Measurements from ENCODE around the gene PAX4.

PAX4 gene

DNA sequence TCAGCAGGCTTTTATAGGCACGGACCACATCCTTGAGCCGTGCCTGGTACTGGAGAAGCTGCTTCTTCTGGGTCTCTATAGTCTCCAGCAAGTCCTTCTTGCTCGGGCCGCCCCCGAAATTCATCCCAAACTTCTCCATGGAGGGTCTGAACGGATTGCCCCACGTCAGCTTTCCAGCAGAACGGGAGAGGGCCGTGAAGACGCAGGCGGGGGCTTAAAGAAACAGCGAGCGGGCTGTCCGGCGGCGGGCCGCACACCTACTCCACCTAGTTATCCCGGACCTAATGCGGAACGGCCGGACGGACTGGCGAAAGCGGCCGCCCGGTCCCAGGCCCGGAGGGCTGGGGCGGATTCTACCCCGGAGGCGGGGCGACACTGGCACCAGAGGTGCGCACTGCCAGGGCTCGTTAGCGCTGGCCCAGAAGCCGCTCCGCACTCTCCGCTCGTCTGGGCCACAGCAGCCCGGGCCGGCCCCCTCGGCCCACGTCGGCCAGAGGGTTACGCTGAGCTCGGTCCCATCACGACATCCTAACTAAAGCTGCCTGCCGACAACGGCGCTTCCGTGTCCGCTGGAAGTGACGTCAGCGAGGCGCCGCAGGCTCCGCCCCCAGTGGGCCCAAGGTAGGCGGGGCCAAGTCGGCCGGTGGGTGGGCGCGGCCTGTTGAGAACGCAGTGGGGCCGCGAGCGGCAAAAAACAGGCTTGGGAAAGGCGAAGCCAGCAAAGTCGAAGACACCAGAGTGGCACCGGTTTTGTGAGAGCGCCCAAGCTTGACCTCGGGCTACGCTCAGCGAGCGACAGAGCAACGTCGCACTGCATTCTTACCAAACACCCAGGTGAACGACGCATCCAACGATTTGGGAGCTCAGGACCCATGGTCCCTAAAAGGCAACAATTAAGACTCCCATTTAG, 32.6 kb downstream of the PAX4 start, which contains the start of gene GCC1:
Gene GCC1, minus strand, starts transcription at position 553 of the 910 bp plus-strand sequence. Its CDS starts 414 bp downstream, at position 139.
- TF ChIP-seq GATA2 (IDR thresholded peaks at IDR 0.05; ENCODE audit: low read depth, low read length) (no peak), GATA3 (IDR thresholded peaks at IDR 0.05; ENCODE audit: low read depth, low read length) (no peak)

- TF ChIP-seq GATA3 (IDR thresholded peaks at IDR 0.05; ENCODE audit: low read depth, low read length) (no peak), GATA2 (IDR thresholded peaks at IDR 0.05; ENCODE audit: low read depth, low read length) (no peak)
Observed at GRCh38 chr7:127584648-127585043, 33.3 kb downstream of the PAX4 start.

DNA sequence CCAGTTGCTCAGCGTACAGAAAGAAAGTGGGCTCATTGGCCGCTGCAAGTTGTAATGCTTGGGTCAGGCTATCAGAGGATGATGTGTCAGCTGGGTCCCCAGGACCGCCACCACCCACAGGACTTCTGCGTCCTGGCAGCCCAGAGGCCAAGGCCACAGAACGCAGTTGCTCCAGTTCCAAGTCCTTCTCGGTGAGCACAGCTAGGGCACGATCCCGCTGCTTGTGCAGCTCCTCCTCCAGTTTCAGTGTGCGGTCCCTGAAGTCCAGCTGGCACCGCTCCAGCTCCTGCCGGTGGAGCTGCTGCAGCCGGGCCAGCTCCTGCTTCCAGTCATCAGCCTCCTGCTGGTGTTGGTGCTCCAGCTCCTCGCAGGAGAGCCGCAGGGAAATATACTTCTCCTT, 35.6 kb downstream of the PAX4 start:
- no peak for TF ChIP-seq GATA3 (IDR thresholded peaks at IDR 0.05; ENCODE audit: low read depth, low read length)
- TF ChIP-seq GATA2 (IDR thresholded peaks at IDR 0.05; ENCODE audit: low read depth, low read length), result no peak

DNA sequence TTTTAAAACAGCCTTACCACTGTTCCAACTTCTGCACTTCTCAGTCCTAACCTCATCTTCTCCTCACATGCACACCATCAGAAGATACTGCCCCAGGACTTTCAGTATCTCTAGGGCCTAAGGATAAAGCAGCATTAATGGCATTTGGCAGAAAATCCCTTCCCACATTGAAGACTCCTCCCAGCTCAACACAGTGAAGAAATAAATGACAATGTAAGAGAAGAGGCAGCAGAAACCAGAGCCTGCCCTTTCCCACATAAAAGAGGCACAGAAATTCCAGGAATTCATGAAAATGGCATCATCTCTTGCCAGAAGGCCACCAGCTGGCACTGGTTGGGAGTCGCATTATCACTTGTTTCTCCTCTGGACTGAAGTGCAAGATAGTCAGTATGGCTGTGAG, 36.2 kb downstream of the PAX4 start:
- TF ChIP-seq GATA2 (IDR thresholded peaks at IDR 0.05; ENCODE audit: low read depth, low read length), result no peak

DNA sequence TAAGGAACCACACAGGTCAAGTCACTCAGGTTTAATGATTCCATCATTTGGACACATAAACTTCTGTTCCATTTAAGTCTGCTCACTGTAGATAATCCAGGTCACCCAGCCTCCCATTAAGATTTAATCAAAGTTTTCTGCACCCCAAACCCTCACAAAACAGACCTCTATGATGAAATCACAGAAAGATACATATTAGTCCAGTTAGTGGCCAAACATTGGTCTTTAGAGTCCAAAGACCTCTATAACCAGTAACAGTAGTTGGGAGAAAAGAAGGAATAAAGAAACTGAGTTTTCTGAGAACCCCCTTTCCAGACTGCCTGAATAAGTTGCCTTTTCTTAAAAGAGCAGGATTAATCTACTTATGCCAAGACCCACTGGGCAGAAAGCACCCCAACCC, 37.3 kb downstream of the PAX4 start:
- TF ChIP-seq GATA3 (IDR thresholded peaks at IDR 0.05; ENCODE audit: low read depth, low read length) (no peak), GATA2 (IDR thresholded peaks at IDR 0.05; ENCODE audit: low read depth, low read length) (no peak)

DNA sequence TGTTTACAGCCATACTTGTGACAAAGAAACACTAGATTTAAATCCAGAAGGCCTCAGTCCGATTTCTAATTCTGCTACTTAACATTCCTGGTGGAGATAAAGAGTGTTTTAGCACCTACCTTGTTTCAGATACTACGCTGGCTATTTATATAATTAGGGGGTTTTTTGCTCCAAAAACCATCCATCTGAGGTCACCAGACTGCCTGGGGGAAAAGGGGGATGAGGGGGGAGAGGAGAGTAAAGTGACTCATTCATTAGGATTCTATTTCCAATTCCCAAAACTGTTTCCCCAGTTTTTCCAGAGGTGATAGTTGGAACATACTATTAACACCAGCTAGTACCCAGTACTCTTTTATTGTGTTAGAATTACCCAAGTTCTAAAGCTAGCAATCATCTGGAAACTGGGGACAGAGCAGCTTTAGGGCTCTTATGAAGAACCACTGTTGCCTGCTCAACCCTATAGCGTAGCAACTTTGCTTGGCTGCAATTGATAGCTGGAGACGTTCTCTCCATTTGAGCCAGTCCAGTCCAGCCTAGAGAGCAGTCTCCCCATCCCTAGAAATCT, 39.1 kb downstream of the PAX4 start:
- TF ChIP-seq GATA2 (IDR thresholded peaks at IDR 0.05; ENCODE audit: low read depth, low read length), result no peak
- TF ChIP-seq GATA3 (IDR thresholded peaks at IDR 0.05; ENCODE audit: low read depth, low read length), result no peak

GRCh38 chr7:127578036-127578684, 39.8 kb downstream of the PAX4 start:
- TF ChIP-seq GATA2 (IDR thresholded peaks at IDR 0.05; ENCODE audit: low read depth, low read length), result no peak; the same call in 1 of the 2 replicates

DNA sequence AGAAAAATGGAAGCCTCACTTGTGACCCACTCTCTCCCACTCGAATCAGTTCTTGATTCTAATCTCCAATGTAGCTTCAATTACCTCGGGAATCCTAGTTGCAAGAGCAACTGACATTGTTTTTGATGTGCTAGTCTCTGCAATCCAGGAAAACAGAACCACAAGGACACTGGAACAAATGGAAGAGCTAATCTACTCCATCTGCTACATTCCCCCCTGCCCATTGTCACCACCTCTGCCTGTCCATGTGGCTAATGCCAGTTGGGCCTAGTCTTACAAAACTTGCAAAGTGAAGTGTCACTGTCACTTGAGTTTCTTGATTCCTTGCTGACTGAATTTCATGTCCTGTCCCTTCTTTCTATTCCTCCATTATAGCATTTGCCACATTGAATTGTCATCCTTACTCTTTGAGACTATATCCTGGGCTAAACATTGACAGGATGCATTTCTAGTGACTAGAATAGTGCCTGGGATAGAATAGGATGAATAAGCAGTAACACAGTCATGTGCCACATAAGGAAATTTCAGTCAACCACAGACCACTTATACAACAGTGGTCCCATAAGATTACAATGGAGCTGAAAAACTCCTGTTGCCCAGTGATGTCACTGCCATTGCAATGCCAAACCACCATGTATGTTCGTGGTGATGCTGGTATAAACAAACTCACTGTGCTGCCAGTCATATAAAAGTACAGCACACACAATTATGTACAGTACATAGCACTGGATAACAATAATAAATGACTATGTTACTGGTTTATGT, 46.0 kb downstream of the PAX4 start:
- TF ChIP-seq GATA2 (IDR thresholded peaks at IDR 0.05; ENCODE audit: low read depth, low read length), result no peak
- TF ChIP-seq GATA3 (IDR thresholded peaks at IDR 0.05; ENCODE audit: low read depth, low read length), result no peak

GRCh38 chr7:127566242-127566641, 51.7 kb downstream of the PAX4 start:
- no peak for TF ChIP-seq GATA3 (IDR thresholded peaks at IDR 0.05; ENCODE audit: low read depth, low read length)
- no peak for TF ChIP-seq GATA2 (IDR thresholded peaks at IDR 0.05; ENCODE audit: low read depth, low read length)
